ENCODE data around the gene RNPEPL1.

- no peak for TF ChIP-seq CTCF (IDR thresholded peaks at IDR 0.05)
- no peak for TF ChIP-seq POLR2AphosphoS5 (IDR thresholded peaks at IDR 0.05)
Observed at GRCh38 chr2:240629619-240629967, 61.3 kb downstream of the RNPEPL1 start.
